OCI-LY7 (cell line): ENCODE results near the gene TMC8.

Experiments
- EZH2phosphoT487 ChIP-seq: fragments of 200-600 bp; sonication (generic); IDR thresholded peaks from 2 replicates; pipeline ENCODE4 v1.6.1; 2018; ENCODE audit warnings: low read depth, borderline replicate concordance, mild to moderate bottlenecking, mixed run types, antibody characterized with exemption, low read length, moderate library complexity, mixed read lengths
- TF ChIP-seq, protein P1 (sequence below): fragments of 200-600 bp; sonication (generic); conservative IDR thresholded peaks from 2 replicates; pipeline ENCODE4 v1.5.1; 2014; ENCODE audit warnings: mild to moderate bottlenecking, antibody characterized with exemption, low read length, moderate library complexity, mixed read lengths

DNA sequence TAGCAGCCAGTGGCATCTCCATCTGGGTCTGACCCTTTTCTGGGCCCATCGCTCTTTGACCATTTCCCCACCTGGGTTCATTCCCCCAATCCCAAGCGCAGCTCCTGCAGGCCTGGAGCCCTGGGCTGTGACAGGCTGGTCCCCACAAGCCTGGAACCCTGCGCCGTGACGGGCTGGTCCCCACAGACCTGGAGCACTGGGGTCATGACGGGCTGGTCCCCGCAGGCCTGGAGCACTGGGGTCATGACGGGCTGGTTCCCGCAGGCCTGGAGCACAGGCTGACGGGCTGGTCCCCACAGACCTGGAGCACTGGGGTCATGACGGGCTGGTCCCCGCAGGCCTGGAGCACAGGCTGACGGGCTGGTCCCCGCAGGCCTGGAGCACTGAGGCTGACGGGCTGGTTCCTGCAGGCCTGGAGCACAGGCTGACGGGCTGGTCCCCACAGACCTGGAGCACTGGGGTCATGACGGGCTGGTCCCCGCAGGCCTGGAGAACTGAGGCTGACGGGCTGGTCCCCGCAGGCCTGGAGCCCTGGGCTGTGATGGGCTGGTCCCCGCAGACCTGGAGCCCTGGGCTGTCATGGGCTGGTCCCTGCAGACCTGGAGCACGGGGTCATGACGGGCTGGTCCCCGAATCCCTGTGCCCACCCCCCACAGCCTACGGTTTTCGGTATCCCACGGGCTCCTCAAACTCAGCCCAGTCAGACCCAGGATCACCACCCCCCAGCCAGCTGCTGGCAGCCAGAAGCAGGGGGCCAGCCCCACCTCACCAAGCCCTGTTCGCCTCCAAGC is 18.6 kb upstream of the TMC8 start:
- TF ChIP-seq, protein P1, sequence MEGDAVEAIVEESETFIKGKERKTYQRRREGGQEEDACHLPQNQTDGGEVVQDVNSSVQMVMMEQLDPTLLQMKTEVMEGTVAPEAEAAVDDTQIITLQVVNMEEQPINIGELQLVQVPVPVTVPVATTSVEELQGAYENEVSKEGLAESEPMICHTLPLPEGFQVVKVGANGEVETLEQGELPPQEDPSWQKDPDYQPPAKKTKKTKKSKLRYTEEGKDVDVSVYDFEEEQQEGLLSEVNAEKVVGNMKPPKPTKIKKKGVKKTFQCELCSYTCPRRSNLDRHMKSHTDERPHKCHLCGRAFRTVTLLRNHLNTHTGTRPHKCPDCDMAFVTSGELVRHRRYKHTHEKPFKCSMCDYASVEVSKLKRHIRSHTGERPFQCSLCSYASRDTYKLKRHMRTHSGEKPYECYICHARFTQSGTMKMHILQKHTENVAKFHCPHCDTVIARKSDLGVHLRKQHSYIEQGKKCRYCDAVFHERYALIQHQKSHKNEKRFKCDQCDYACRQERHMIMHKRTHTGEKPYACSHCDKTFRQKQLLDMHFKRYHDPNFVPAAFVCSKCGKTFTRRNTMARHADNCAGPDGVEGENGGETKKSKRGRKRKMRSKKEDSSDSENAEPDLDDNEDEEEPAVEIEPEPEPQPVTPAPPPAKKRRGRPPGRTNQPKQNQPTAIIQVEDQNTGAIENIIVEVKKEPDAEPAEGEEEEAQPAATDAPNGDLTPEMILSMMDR = no peak
- no peak for TF ChIP-seq EZH2phosphoT487
